Spleen (tissue), 7 donors: ENCODE measurements around the gene CD2BP2.

ENCODE experiments used
- CTCF ChIP-seq, 11 experiments: fragments of 200-600 bp in 7 of 11; fragments of 450-650 bp in 4 of 11; sonication (generic) in 4 of 11; IDR thresholded peaks in 8 of 11; conservative IDR thresholded peaks in 3 of 11; 1 replicate in 7 of 11; 2 replicates in 4 of 11; pipeline versions ENCODE4 v1.4.0 to v1.8.0; 2016 to 2021; ENCODE audit warnings: antibody characterized with exemption in 11 of 11, inconsistent platforms in 4 of 11, mild to moderate bottlenecking in 1 of 11
- POLR2A ChIP-seq, 3 donors: fragments of 450-650 bp; IDR thresholded peaks; one replicate each; pipeline ENCODE4 v1.5.1; 2017; ENCODE audit warnings: antibody characterized with exemption in 3 of 3, mild to moderate bottlenecking in 1 of 3
- POLR2AphosphoS5 ChIP-seq, 3 donors: sonication (generic); formaldehyde crosslinking; IDR thresholded peaks; one replicate each; pipeline ENCODE4 v1.5.1; 2017; ENCODE audit warnings: antibody characterized with exemption in 3 of 3
- donor health status: DM: no; HTN: no; CAD: no; lungs with moderate emphysema.
- donor health status: DM: no; HTN: no; CAD: no.
- donor health status: DM: no; HTN: no; CAD: no.

GRCh38 chr16:30380803-30381208 is 25.7 kb upstream of the CD2BP2 start:
- TF ChIP-seq CTCF (IDR thresholded peaks at IDR 0.05 in 8 of 11, conservative IDR thresholded peaks at IDR 0.05 in 3 of 11), result no peak
- no peak for TF ChIP-seq POLR2AphosphoS5 (IDR thresholded peaks at IDR 0.05)
- TF ChIP-seq POLR2A (IDR thresholded peaks at IDR 0.05), result no peak
